Measurements from ENCODE around the gene NTSR1. TPM values are rescaled to one million over a fixed set of nuclear protein-coding genes. Genes with fewer than 3 reads are reported as not detected.
"Not testable (repeated sequence)": the region's sequence is repeated elsewhere in the genome, so short reads cannot be mapped to it uniquely, and the experiment has no call there.

The NTSR1 gene
- polyA plus RNA-seq, 3 donors: 0.05 to 0.15 TPM; not detected in 1

DNA sequence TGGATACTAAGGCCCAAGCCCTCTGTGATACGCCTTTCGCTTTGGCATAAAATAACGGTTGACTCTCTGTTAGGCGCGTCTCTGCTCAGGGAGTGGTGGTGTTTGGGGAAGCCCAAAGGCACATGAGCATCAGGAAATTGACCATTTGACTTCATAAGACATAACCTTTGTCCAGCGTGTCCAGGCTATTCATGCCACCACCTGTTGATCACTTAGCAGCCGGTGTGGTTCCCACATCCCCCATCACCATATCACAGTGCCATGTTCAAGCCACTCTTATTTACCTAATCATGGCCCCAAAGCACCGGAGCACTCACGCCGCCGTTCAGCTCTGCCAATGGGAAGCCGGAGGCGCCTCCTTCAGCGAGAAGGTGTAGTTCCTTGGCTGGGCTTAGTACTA, 38.5 kb upstream of the NTSR1 start:
- 78 to 95% (median 93%) methylated on average over 14 of the region's 14 CpGs for WGBS, 3 donors
- H3K27ac ChIP-seq (ENCODE audit: low read depth, low read length): no peak overlapping the region

DNA sequence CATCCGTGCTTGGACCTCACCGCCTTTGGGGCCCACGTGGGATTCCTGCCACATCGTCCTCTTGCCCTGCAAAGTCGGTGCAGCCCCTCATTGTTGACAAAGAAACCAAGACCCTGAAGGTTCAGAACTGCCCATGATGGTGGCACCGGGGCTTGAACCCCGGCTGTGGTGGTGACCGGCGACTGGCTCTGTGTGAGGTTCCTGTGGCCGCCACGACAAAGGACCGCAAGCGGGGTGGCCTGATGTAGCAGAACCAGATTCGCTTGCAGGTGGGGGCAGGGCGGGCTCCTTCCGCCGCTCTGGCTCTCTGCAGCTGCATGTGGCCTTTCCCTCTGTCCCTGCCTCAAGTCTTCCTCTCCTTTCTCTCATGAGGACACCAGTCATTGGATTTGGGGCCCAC, 37.6 kb upstream of the NTSR1 start:
- 85 to 90% (median 87%) methylated on average over 17 of the region's 17 CpGs for WGBS, 3 donors
- no peak overlapping the region for H3K27ac ChIP-seq (ENCODE audit: low read depth, low read length)

GRCh38 chr20:62671765-62672164, 36.9 kb upstream of the NTSR1 start:
- 56 to 75% (median 67%) methylated on average over 15 of the region's 15 CpGs for WGBS, 3 donors

GRCh38 chr20:62674370-62674769, 34.3 kb upstream of the NTSR1 start:
- H3K27ac ChIP-seq (ENCODE audit: low read depth, low read length): no peak overlapping the region
- WGBS, 3 donors: 81 to 92% (median 87%) methylated on average over 11 of the region's 11 CpGs

More at GRCh38 chr20:62671765-62672164, 36.9 kb upstream of the NTSR1 start:
- no peak overlapping the region for H3K27ac ChIP-seq (ENCODE audit: low read depth, low read length)

- WGBS, 3 donors: 46 to 69% (median 58%) methylated on average over 21 to 25 of the region's 25 CpGs
Measured at GRCh38 chr20:62675156-62675876, 33.3 kb upstream of the NTSR1 start.

GRCh38 chr20:62675877-62676260, 32.8 kb upstream of the NTSR1 start:
- no peak overlapping the region for H3K27ac ChIP-seq (ENCODE audit: low read depth, low read length)
- 61 to 78% (median 62%) methylated on average over 13 to 14 of the region's 14 CpGs for WGBS, 3 donors

More at GRCh38 chr20:62675156-62675876, 33.3 kb upstream of the NTSR1 start:
- no peak overlapping the region for H3K27ac ChIP-seq (ENCODE audit: low read depth, low read length)

DNA sequence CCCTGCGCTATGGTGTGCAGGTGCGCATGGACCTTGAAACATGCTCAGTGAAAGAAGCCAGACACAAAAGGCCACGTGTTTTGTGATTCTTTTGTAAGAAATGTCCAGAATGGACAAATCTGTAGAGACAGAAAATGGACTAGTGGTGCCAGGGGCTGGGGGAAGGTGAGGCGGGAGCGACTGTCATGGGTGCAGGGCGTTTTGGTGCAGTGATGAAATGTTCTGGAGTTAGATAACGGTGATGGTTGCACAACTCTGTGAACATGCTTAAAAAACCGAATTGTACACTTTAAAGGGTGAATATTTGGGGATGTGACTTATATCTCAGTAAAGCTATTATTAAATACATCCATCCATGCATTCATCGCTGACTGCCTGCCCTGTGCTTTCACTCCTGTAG, 31.7 kb upstream of the NTSR1 start:
- 58 to 74% (median 64%) methylated on average over 9 of the region's 9 CpGs for WGBS, 3 donors
- H3K27ac ChIP-seq (ENCODE audit: low read depth, low read length): no peak overlapping the region

DNA sequence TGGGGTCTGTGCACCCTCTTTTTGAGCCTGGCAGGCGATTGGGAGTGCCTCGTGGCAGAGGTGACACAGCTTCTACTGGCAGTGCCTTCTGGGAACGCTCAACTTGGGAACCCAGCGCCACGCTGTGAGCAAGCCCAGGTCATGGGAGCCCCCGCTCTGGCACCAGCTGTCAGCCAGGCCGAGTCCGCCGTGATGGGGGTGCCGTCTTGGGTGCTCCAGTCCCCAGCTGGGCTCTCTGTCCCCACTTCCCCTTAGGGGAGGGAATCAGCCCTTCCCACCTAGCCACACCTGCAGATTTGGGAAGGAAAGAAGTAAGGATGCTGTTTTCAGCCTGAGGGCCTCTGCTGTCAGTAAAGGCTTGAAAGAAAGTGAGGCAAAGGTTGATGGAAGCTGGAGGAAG, 31.0 kb upstream of the NTSR1 start:
- 49 to 71% (median 54%) methylated on average over 10 of the region's 10 CpGs for WGBS, 3 donors
- H3K27ac ChIP-seq (ENCODE audit: low read depth, low read length): no peak overlapping the region

GRCh38 chr20:62678553-62678952, 30.1 kb upstream of the NTSR1 start:
- H3K27ac ChIP-seq (ENCODE audit: low read depth, low read length): no peak overlapping the region
- WGBS, 3 donors: 12 to 27% (median 17%) methylated on average over 9 of the region's 9 CpGs

DNA sequence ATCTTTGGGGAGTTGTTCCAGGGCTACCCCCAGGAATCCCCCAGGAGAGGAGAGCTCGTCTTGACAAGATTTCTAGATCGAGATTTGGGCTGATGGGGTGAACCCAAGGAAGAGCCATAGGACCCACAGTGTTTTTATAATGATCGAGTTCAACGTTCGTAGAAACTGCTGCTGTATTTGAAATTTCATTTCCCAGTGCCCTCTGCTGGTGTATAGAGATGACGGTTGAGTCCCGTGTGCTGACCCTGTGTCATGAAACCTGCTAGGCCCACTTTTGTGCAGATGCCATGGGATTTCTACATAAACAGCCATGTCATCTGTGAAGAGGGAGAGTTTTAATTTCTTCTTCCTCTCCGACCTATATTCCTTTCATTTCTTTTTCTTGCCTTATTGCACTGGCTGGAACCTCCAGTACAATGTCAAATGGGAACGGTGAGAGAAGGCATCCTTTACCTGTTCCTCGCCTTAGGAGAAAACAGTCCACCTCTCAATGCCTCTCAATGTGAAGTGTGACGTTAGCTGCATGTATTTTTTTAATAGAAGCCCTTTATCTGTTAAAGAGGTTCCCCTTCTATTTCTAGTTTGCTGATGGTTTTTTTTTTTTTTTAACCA, 28.6 kb upstream of the NTSR1 start:
- H3K27ac ChIP-seq (ENCODE audit: low read depth, low read length): no peak overlapping the region
- 90 to 96% (median 96%) methylated on average over 11 of the region's 11 CpGs for WGBS, 3 donors

GRCh38 chr20:62682912-62683517, 25.6 kb upstream of the NTSR1 start:
- H3K27ac ChIP-seq (ENCODE audit: low read depth, low read length): no peak overlapping the region
- WGBS, 3 donors: 75 to 90% (median 88%) methylated on average over 30 of the region's 30 CpGs

DNA sequence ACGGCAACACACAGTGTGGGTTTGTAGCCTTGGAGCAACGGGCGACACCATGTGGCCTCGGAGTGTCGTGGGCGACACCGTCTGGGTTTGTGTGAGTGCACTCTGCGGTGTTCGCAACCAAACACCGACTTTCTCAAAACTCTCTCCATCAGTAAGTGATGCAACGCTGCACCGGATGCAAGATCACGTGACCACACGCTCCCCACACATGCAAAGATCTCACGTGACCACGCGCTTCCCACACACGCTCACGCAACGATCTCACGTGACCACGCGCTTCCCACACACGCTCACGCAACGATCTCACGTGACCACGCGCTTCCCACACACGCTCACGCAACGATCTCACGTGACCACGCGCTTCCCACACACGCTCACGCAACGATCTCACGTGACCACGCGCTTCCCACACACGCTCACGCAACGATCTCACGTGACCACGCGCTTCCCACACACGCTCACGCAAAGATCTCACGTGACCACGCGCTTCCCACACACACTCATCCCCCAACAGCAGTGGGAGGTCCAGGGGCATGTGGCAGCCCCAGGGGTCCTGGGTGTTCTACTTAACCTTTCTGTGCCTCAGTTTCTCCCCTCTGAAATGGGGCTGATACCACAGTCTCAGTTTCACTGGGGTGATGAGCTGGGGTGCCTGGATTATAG, 24.8 kb upstream of the NTSR1 start:
- not testable (repeated sequence) for H3K27ac ChIP-seq (ENCODE audit: low read depth, low read length)
- 88 to 92% (median 91%) methylated on average over 36 to 40 of the region's 52 CpGs for WGBS, 3 donors

DNA sequence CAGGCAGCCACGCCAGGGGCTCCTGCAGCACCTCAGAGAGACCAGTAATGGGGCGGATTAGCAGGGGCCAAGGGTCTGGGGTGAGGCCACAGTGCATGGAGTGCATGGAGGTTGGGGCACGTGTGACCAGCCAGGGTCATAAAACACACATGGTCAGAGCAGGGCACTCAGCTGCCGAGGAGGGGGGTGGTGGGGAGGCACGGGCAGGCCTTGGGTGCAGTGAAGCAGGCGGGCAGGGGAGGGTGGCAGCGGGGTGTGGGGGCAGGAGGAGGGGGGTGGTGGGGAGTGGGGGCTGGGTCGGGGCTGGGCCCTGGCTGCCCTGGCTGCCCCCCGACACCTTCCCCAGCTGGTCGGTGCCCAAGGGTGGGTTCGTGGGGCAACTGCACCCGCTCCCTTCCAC, 23.7 kb upstream of the NTSR1 start:
- H3K27ac ChIP-seq (ENCODE audit: low read depth, low read length): no peak overlapping the region
- WGBS, 3 donors: 51 to 75% (median 69%) methylated on average over 7 to 12 of the region's 12 CpGs

GRCh38 chr20:62685781-62686555, 22.7 kb upstream of the NTSR1 start:
- H3K27ac ChIP-seq (ENCODE audit: low read depth, low read length): no peak overlapping the region
- 18 to 25% (median 23%) methylated on average over 27 of the region's 27 CpGs for WGBS, 3 donors

DNA sequence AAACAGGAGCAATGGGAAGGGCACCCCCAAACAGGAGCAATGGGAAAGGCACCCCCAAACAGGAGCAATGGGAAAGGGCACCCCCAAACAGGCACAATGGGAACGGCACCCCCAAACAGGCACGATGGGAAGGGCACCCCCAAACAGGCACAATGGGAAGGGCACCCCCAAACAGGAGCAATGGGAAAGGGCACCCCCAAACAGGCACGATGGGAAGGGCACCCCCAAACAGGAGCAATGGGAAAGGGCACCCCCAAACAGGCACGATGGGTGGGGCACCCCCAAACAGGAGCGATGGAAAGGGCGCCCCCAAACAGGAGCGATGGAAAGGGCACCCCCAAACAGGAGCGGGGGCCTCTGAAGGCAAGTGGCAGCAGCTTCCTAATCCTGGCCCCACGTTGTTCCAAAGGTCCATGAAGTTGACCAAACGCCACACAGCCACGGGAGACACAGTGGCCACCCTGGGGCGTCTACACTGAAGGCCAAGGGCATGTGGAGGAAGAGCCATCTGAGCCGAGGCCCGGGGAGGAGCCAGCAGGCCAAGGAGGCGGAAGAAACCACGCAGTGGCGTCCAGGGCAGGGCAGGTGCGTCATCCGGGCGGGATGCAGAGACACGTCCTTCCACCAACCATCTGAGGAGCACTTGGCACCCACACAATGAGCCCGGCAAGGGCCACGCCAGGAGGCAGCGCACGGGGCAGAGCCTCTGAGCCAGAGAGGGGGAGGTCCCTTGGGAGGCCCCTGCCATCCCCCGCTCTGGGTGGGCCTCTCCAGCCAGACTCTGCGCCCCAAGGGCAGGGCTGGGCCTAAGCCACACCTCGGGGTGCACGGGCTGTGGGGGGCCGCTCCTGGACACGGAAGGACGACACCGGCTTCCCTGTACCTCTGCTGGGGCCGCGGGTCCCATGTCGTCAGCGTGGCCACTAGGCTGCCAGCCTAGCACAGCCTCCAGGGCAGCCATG, 21.5 kb upstream of the NTSR1 start:
- WGBS, 3 donors: 81 to 92% (median 91%) methylated on average over 36 to 37 of the region's 37 CpGs

DNA sequence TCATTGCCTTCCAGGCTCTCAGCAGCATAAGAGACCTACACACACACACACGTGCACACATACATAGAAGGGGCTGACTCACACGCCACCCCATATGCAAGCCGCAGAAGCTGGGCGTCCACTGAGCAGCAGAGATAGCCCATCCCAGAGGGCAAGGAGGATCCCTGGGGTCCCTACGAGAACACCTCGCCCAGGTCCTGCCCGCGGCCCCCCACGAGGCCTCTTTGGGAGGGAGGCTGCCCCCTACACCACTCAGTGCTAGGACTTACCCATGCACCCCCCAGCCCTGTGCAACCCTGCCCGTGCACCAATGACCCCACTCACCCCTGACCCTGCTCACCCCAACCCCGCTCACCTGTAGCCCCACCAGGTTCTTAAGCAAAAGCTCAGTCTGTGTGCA, 20.6 kb upstream of the NTSR1 start:
- H3K27ac ChIP-seq (ENCODE audit: low read depth, low read length): no peak overlapping the region
- WGBS, 3 donors: 78 to 92% (median 89%) methylated on average over 11 of the region's 11 CpGs

More for the DNA sequence above, 21.5 kb upstream of the NTSR1 start:
- H3K27ac ChIP-seq (ENCODE audit: low read depth, low read length): no peak overlapping the region

GRCh38 chr20:62688855-62689460, 19.7 kb upstream of the NTSR1 start:
- H3K27ac ChIP-seq (ENCODE audit: low read depth, low read length): no peak overlapping the region
- WGBS, 3 donors: 73 to 76% (median 74%) methylated on average over 29 of the region's 29 CpGs
